Stimulated activated CD8-positive, alpha-beta memory T cell treated with anti-CD3 and anti-CD28 coated beads, Interleukin-15, amount 100 ng/mL, for 4 hours (primary cell): ENCODE measurements around the gene TRMT2B.
"Not testable (repeated sequence)": the region's sequence is repeated elsewhere in the genome, so short reads cannot be mapped to it uniquely, and the experiment has no call there.

Source experiments
- DNase-seq, 2 donors: peaks; one replicate each; pipeline ENCODE4 v3.0.0-alpha.2; 2020; ENCODE audit warnings: low read depth in 2 of 2

Gene TRMT2B

DNA sequence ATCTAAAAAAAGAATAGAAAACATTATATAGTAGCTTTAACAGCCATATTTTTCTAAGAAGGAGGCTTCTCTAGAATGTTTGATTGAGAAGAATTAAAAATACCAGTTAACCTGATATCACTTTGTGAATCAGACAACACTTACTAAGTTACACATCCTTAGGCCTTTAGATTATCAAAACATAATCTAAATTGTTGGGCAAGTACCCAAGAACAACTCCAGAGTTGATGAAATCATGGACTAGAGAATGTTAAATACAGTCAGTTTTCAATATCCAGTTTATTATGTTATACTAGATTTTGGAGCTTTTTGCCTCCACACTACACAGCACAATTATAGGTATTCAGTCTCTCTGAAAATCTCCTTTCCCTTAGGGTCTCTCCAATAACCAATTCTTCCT, 42.8 kb downstream of the TRMT2B start:
- DNase-seq: no peak

DNA sequence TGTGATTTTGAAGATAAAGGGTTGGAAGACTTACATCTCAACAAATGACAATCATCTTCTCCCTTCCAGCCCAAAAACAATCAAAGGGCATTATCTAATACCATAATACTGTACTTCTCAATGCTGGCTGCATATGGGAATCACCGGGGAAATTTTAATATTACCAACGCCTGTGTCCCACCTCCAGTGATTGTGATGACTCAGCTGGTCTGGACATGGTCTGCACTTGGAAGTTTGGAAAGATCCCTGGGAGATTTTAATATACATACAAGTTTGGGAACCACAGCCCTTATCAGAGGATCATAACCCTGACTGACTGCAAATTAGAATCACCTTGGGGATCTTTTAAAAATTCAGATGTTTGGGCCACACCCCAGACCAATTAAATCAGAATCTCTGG, 52.5 kb downstream of the TRMT2B start:
- no peak for DNase-seq

DNA sequence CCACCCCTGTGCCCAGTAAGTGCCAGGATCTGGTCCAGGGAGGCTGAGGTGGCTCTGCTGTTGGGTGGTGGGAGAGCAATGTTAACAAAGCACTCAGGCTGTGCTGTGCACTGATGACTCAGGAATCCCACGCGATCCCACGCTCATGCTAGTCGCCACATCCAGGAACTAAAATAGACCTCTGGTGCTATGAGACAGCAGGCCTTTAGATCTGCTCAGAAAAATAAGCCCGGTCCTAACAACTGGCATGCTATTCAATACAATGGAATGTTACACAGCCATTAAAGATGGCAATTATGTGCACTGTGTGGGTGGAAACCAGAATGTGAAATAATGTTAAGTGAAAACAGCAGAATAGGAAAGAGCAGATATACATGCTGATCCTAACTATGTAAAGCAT, 56.4 kb downstream of the TRMT2B start:
- DNase-seq: no peak

DNA sequence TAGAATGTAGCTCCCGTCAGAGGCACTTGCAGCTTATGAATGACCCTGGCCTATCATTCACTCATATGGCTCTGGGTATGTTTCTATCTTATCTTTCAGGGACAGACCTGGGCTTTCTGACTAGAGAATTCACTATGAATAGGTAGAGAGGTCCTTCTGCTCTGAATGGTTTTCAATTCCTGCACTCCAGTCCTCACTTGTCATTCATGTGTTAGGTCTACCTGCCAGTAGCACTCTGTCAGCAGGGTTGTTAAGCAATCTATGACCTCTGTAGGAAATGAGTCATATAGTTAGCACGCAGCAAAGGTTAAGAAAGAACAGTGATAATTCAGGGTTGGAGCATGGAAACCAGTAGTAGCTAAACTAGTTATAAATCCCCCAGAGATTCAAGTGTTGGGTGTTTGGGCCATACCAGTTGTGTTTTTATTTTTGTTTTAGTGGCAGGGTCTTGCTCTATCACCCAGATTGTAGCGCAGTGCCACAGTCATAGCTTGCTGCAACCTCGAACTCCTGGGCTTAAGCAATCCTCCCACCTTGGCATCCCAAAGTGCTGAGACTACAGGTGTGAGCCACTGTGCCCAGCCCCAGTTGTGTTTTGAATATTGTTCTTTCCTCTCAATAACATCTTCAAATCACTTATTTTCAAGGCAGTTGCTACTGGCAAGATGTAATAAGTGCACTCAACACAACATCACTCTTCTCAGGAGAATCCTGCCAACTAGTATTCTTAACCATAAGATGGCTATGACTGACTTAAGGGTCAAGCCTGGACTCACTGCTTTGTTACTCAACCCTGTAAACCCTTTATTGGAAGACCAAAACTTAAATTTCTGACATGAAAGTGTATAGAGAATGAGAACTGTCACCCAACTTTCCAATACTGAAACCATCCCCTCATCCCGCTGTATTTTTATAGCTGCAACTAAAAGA, 57.3 kb downstream of the TRMT2B start:
- no peak for DNase-seq

DNA sequence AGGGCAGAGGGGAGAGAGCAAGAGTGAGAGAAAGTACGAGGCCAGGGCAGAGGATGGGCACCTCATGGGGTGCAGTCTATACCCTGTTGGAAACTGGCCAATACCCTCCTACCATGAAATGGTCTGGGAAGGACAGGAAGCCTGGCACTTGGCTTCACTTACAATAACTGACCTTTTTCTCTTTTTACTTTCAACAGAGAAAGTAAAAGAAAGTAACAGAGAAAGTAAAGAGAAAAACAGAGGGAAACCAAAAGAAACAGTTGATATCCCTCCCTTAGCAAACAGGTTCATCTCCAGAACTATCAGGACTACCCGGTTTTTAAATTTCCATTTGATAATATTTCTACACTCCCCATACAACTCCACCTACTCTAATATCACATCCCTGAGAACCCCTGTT, 61.8 kb downstream of the TRMT2B start:
- no peak for DNase-seq

DNA sequence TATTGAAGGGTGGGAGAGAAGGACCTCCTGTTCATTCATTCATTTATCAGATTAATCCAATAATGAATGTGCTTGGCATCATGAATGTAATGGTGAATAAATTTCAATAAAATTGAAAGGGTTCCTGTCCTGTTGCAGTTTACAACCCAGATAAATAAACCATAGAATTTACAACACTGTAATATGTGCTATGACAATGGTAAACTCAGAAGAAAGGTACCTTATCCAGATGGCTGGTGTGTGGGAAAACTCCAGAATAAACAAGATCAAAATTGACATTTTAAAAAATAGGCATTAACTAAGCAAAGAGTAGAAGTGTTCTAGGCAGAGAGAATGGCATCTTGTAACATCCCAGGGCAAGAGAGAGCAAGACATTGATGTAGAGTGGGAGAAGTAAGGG, 67.1 kb downstream of the TRMT2B start:
- DNase-seq: no peak

DNA sequence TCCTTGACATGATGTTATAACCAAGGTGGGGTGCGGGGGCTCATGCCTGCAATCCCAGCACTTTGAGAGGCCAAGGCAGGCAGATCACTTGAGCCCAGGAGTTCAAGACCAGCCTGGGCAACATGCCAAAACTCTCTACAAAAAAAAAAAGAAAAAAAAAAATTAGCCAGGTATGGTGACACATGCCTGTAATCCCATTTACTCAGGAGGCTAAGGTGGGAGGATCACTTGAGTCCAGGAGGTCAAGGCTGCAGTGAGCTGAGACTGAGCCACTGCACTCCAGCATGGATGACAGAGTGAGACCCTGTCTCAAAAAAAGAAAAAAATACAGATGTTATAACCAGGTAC, 70.4 kb downstream of the TRMT2B start:
- DNase-seq: not testable (repeated sequence)

DNA sequence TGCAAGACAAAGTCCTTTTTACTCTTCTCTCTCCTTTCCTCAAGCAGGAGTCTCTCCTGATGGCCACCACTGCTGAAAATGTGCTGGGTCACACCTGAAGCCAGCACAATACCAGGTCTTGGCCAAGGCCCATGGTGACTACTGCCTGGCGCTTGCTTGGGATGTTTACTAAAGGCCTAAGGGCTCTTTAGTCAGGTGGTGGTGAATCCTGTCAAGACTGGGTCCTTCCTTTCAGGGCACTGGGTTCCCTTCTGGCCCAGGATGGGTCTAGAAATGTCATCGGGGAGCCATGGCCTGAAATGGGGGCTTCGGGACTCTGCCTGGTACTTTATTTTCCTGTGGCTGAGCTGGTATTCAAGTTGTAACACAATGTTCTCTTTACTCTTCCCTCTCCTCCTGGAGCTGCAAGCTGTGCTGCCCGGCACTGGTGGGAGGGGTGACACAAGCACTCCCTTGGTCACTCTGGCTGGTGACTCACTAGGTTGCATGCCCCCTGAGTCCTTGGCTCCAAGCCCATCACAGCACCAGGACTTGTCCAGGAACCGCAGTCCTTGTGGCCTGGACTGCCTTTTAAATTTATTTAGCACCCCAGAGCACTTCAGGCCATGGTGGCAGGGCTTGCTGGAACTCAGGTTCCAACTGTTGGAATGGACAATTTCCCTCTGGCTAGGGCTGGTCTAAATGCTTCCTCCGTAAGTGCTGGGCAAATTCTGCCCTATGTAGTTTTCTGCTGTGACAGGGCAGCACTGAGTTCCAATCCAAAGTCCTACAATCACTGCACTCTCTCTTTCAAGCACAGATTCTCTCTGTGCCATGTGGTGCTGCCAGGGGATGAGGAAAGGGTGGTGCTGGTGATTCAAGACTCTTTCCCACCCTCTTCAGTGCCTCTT, 71.1 kb downstream of the TRMT2B start:
- DNase-seq: no peak

DNA sequence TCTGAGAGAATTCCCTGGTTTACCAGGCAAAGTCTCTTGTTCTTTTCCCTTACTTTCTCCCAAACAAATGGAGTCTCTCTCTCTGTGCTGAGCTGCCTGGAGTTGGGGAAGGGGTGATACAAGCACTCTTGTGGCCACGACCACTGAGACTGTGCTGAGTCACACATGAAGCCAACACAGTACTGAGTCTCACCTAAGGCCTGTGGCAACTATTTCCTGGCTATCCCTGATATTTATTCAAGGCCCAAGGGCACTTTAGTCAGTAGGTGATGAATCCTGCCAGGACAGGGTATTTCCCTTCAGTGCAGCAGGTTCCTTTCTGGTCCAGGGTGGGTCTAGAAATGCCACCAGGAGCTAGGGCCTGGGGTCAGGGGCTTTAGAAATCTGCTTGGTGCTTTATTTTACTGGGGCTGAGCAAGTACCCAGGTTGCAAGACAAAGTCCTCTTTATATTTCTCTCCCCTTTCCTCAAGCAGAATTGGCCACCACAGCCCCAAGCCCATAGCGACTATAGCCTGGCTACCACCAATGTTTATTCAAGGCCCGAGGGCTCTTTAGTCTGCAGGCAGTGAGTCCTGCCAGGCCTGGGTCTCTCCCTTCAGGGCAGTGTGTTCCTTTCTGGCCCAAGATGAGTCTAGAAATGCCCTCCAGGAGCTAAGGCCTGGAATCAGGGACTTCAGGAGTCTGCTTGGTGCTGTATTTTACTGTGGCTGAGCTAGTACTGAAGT, 71.9 kb downstream of the TRMT2B start:
- no peak for DNase-seq

DNA sequence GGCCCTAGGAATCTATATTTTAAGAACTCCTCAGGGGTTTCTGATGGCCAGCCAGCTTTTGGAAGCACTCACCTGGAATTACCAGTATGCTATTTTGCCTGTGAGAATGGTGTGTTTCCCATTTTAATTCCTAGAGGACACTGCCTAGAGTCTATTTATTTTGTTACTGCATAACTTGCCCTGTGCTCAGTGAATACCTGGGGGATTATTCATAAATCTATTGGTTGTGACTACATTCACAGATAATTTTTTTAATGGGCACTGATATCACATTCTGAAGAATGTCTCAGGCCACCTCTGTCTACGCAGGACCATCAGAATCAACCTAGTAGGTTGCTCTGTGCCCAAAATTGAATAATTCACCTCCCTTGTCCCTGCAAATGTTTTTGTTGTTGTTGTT, 75.7 kb downstream of the TRMT2B start:
- DNase-seq: no peak

DNA sequence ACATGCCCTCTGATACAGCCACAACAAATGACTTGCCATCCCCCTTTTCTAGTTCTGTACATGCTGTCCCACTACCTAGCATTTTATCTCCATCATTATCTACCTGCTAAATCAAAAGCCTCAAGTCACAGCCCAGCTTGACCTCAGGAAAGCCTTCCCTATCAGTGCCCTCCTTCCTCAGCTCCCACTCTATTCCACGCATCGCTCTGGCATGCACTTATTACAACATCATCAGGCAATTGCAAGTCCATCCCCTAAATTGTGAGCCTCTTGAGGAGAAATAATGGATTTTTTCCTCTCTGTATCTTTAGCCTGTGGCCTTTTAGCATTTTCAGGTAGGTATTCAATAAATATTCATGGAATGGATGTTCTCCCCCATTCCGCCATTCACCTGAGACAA, 76.7 kb downstream of the TRMT2B start:
- DNase-seq: no peak

DNA sequence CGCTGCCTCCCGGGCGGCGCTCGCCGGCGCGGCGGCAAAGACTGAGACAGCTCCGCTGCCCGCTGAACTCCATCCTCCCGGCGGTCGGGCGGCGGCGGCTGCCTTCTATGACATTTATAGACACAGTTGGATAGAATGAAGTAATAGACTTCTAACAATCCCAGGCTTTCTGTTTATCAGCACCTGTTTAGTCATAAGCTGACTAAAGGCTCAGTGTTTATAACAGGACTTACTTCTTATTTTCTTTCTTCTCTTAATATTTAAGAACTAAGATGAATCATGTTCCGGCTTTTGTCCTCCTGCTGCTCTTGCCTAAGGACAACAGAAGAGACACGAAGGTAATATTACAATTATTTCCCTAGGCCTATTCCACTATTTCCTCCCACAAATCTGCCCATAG, 78.5 kb downstream of the TRMT2B start:
- no peak for DNase-seq

DNA sequence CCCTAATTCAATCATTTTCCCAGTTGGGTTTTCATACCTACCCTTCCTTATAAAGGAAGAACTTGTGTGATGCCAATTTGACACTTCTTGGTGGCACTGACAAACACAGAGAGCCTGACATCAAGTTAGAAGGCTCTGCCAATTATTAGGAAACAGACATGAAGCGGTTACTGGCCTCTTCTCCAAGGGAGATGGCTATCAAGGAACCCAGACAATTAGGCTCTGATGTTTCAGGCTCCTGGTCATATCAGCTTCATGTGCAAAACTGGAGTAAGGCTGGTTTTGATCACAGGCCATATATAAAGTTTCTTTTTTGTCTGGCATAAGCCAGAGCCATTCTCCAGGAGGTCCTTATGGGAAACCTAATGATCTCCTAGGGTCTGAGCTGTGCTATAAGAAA, 82.0 kb downstream of the TRMT2B start:
- DNase-seq: no peak

DNA sequence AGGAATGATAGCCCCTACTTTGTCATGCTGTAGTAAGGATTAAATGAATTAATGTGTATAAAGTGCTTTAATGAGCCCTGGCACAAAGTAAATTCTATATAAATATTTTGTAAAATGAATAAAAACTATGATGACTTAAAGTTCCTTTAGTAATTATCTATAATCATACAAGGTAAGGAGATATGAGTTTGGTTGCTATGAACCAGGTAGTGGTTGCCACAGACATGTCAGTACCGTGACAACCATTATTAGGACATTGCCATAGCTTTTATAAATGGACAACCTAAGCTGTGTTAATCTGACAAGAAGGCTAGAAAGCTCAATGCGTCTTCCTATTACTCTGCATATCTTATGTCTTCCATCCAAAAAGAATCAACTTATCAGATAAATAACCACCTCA, 82.5 kb downstream of the TRMT2B start, which contains the start of gene ARL13A:
Gene ARL13A, plus strand, starts transcription at position 301 of the 400 bp plus-strand sequence. CDS start 3,982 bp downstream, outside the sequence.
- no peak for DNase-seq

DNA sequence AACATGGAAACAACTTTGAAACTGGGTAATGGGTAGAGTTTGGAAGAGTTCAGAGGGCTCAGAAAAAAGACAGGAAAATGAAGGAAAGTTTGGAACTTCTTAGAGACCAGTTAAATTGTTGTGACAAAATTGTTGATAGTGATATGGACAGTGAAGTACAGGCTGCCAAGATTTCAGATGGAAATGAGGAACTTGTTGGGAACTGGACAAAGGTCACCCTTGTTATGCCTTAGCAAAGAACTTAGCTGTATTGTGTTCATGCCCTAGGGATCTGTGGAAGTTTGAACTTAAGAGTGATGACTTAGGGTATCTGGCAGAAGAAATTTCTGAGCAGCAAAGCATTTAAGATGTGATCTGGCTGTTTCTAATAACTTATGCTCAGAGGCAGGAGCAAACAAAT, 87.5 kb downstream of the TRMT2B start:
- DNase-seq: no peak

DNA sequence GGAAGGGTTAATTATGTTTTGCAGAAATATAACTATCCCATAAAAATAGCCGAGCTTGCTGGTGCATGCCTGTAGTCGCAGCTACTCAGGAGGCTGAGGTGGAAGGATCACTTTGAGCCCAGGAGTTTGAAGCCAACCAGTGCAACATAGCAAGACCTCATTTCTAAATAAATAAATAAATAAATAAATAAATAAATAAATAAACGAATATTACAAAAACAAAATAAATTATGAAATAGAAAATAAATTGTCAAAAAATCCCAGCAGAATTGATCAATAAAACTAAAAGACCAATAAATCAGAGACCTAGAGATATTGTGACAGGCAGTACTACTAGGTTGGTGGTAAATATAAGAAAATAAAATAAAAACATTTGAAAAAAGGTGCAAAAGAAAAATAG, 89.1 kb downstream of the TRMT2B start:
- no peak for DNase-seq
